NT2/D1 (cell line): ENCODE results near the gene CSNK1D.

Experiments
- DNase-seq: peaks from one replicate; pipeline ENCODE4 v3.0.0-alpha.2; 2011; ENCODE audit warnings: low read depth, low spot score
- H3K27me3 ChIP-seq: 2 replicates; pipeline ENCODE4 v1.6.0; 2011; ENCODE audit warnings: mild to moderate bottlenecking; ENCODE audit not compliant: insufficient read length, insufficient read depth
- H3K36me3 ChIP-seq: 2 replicates; pipeline ENCODE4 v1.6.1; 2011; ENCODE audit warnings: mild to moderate bottlenecking, low read length, mixed read lengths; ENCODE audit not compliant: insufficient read depth, insufficient read length
- H3K4me1 ChIP-seq: 2 replicates; pipeline ENCODE4 v1.5.1; 2011; ENCODE audit not compliant: insufficient read depth, insufficient read length
- H3K4me3 ChIP-seq: 2 replicates; pipeline ENCODE4 v1.5.1; 2011; ENCODE audit warnings: low read depth; ENCODE audit not compliant: insufficient read length
- H3K9ac ChIP-seq: 2 replicates; pipeline ENCODE4 v1.6.0; 2011; ENCODE audit warnings: low read depth; ENCODE audit not compliant: insufficient read length
- H3K9me3 ChIP-seq: 2 replicates; pipeline ENCODE4 v1.5.1; 2011; ENCODE audit warnings: mild to moderate bottlenecking, low read length; ENCODE audit not compliant: insufficient read depth
- SUZ12 ChIP-seq: IDR thresholded peaks from 2 replicates; pipeline ENCODE4 v1.6.1; 2011; ENCODE audit not compliant: insufficient read length, insufficient read depth; ENCODE audit errors: extremely low read depth
- YY1 ChIP-seq: IDR thresholded peaks from 2 replicates; pipeline ENCODE4 v1.6.1; 2011; ENCODE audit not compliant: insufficient read length, insufficient read depth
- ZNF274 ChIP-seq: IDR thresholded peaks from 2 replicates; pipeline ENCODE4 v1.6.1; 2011; ENCODE audit warnings: mild to moderate bottlenecking, low read depth, low read length

Gene CSNK1D

GRCh38 chr17:82300707-82301270 lies 27.3 kb upstream of the CSNK1D start:
- Histone ChIP-seq H3K36me3 (no peaks in the 10 kb centered on the region), H3K4me3 (no peak overlapping the region), H3K4me1 (peaks cover 29% of the 10 kb centered on the region), H3K9me3 (no peaks in the 10 kb centered on the region), H3K27me3 (no peaks in the 10 kb centered on the region), H3K9ac (peak overlapping the region; percentile 45)
- no peak for DNase-seq
- TF ChIP-seq ZNF274 (no peak), SUZ12 (no peak), YY1 (no peak)

- DNase-seq, result no peak
- H3K4me3 ChIP-seq, result no peak overlapping the region
- no peaks in the 10 kb centered on the region for H3K9me3 ChIP-seq
- H3K4me1 ChIP-seq, result peaks cover 28% of the 10 kb centered on the region
- no peaks in the 10 kb centered on the region for H3K27me3 ChIP-seq
- TF ChIP-seq SUZ12 (no peak), ZNF274 (no peak), YY1 (no peak)
- H3K9ac ChIP-seq, result no peak overlapping the region
- H3K36me3 ChIP-seq, result no peaks in the 10 kb centered on the region
Measured at GRCh38 chr17:82300228-82300627, 26.7 kb upstream of the CSNK1D start.

- no peak overlapping the region for H3K4me3 ChIP-seq
- H3K27me3 ChIP-seq, result no peaks in the 10 kb centered on the region
- H3K36me3 ChIP-seq, result no peaks in the 10 kb centered on the region
- no peak overlapping the region for H3K9ac ChIP-seq
- no peaks in the 10 kb centered on the region for H3K9me3 ChIP-seq
- no peak for DNase-seq
- TF ChIP-seq SUZ12 (no peak), ZNF274 (no peak), YY1 (no peak)
- peaks cover 24% of the 10 kb centered on the region for H3K4me1 ChIP-seq
Measured at GRCh38 chr17:82299452-82299851, 26.0 kb upstream of the CSNK1D start.

DNA sequence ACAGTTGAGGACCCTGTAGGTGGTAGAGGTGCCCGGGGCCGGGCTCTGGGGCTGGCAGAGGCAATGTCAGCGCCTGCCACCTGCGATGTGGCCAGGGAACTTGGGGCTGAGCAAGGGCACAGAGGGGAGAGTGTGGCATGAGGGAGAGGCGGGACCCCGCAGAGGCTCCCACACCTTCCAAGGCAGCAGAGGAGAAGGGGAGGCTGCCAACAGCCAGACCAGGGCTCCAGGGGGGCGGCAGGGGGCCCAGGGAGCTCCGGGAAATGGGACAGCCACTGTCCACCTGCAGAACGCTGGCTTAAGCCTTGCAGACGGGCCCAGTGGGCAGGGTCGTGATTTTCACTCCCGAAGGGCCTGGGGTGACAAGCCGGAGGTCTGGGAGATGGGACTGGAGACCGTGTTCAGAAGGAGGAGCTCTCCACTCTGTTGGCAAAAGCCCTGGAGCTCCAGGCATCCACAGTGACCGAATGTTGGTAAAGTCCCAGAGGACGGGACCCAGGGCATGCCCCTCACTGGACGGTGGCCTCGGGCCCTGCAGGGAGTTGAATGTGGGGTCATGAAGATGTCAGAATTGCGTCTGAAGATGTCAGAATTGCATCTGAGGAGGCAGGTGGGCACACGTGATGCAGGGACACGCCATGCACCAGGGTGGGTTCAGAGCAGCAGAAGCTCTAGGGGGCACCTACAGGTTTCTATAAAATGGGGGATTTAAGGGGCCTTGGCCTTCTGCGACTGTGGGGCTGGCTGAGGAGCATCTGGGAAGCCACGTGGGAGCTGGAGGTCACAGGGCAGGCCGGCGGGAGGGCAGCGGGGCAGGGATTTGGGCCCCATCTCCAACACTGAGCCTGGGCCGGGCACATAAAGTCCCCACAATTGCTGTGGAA lies 25.3 kb upstream of the CSNK1D start:
- Histone ChIP-seq H3K27me3 (no peaks in the 10 kb centered on the region), H3K9me3 (no peaks in the 10 kb centered on the region), H3K4me1 (peaks cover 23% of the 10 kb centered on the region), H3K36me3 (no peaks in the 10 kb centered on the region), H3K9ac (no peak overlapping the region), H3K4me3 (no peak overlapping the region)
- no peak for DNase-seq
- TF ChIP-seq ZNF274 (no peak), SUZ12 (no peak), YY1 (no peak)

DNA sequence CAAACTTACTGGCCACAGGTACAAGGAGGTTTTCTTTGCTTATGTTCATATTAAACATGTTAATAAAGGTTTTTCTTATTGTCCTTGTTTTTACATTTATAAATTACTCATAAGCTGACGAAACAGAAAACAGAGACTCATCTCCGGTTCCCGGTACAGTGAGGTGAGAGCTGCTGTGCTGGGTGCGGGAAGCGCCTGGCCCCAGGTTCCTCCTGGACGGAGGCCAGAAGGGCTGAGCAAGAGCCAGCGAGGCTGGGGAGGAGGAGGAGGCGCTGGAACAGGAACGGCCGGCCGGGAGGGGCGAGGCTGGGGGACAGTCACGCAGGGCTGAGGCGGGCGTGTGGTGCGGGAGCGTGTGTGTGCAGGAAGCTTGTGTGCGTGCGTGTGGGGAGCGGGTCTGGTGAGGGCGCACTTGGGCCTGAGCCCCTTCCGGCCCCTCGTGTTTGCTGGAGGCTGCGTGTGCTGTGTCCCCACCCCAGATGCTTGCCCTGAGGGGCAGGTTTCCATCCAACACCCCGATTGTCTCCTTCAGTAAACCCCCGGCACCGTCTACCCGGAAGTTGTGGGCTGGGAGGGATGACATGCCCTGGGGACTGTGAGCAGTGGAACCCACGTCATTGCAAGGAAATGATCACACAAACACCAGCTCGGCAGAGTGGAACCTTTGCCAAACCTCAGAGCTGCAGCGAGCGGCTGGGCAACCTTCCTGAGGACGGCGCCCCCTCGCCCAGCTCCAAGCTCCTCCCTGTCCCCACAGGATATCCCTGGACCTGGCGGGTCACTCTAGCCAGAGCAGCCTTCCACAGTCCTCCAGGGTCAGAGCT lies 24.4 kb upstream of the CSNK1D start:
- Histone ChIP-seq H3K9me3 (no peaks in the 10 kb centered on the region), H3K27me3 (no peaks in the 10 kb centered on the region), H3K4me3 (no peak overlapping the region), H3K4me1 (peaks cover 17% of the 10 kb centered on the region), H3K36me3 (no peaks in the 10 kb centered on the region), H3K9ac (no peak overlapping the region)
- no peak for DNase-seq
- TF ChIP-seq ZNF274 (no peak), SUZ12 (no peak), YY1 (no peak)

GRCh38 chr17:82297280-82297713 lies 23.8 kb upstream of the CSNK1D start:
- H3K4me1 ChIP-seq, result peaks cover 12% of the 10 kb centered on the region
- TF ChIP-seq ZNF274, result no peak
- no peak for TF ChIP-seq YY1
- no peak for TF ChIP-seq SUZ12
- no peak overlapping the region for H3K4me3 ChIP-seq
- H3K27me3 ChIP-seq, result no peaks in the 10 kb centered on the region
- no peaks in the 10 kb centered on the region for H3K9me3 ChIP-seq
- no peaks in the 10 kb centered on the region for H3K36me3 ChIP-seq
- peak overlapping the region; percentile 25 for H3K9ac ChIP-seq
- no peak for DNase-seq
